ENCODE data around the gene CHRND. TPM values are rescaled to one million over a fixed set of nuclear protein-coding genes. Genes with fewer than 3 reads are reported as not detected.
A peak's percentile ranks its signal among the peaks of the same experiment; 100 is the strongest.

The CHRND gene
- total and polyA plus RNA-seq, 8 donors, result 0.07 to 0.22 (median 0.12) TPM; not detected in 5

- 77 to 83% methylated on average over 4 of the region's 4 CpGs for WGBS, 2 donors
- ATAC-seq, result no peak
- TF ChIP-seq CTCF (IDR thresholded peaks at IDR 0.05), result no peak
- H3K27ac ChIP-seq, result no peak overlapping the region
- intact Hi-C loops (cut with DNase I), result no loop called here
- DNase-seq, result no peak
- no peaks in the 10 kb centered on the region for H3K9me3 ChIP-seq
- FAIRE-seq, result no peak
- H3K36me3 ChIP-seq, result no peaks in the 10 kb centered on the region
- peaks cover 0 to 6% (median 2%) of the 10 kb centered on the region in 3 donors for H3K4me1 ChIP-seq
- no peak overlapping the region for H3K4me3 ChIP-seq
- H3K27me3 ChIP-seq, result no peaks in the 10 kb centered on the region
These were observed 19.3 kb upstream of the CHRND start for GRCh38 chr2:232506709-232507108.

- intact Hi-C loops (cut with DNase I), result no loop called here
- Histone ChIP-seq H3K4me1 (peaks cover 0 to under 1% (median 0%) of the 10 kb centered on the region in 3 donors), H3K9me3 (no peaks in the 10 kb centered on the region), H3K4me3 (no peak overlapping the region), H3K27me3 (no peaks in the 10 kb centered on the region), H3K27ac (no peak overlapping the region), H3K36me3 (no peaks in the 10 kb centered on the region)
- WGBS, 2 donors, result 74 to 78% methylated on average over 7 of the region's 7 CpGs
- ATAC-seq (no peak), DNase-seq (peak in 1 of 6 donors; percentile 52), FAIRE-seq (no peak)
- no peak for TF ChIP-seq CTCF (IDR thresholded peaks at IDR 0.05)
These were observed 17.7 kb upstream of the CHRND start for GRCh38 chr2:232508251-232508650.

DNA sequence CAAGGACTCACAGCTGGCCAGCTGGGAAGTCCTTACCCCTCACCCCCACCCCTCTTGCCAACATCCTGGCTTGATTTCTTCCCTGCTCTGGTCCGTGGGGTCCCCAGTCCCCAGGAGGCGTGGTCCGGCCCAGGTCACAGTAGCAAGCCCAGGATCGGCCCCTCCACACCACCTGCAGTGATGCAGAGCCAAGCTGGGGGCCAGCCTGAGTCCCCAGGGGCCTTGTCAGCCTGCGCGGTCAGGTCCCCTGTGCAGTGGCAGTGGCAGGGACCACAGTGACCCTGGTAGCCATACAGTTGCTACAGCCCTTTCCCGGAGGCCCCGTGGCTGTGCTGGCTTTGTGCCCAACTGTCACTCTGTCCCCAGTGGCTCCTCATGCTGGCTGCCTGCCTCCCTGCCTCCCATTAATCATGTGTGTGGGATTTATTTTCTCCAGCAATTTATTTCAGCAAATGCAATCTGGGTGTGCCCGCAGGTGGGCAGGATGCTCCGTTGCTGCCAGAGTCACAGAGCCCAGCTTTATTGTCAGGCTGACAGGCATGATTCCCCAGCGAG, 14.5 kb upstream of the CHRND start:
- WGBS, 2 donors, result 34 to 35% methylated on average over 11 of the region's 11 CpGs
- no peaks in the 10 kb centered on the region for H3K4me1 ChIP-seq
- H3K27ac ChIP-seq, result no peak overlapping the region
- intact Hi-C loops (cut with DNase I), result loop anchor here in 1 of 3 donors (10.0 kb wide), 1 partner anchor 607 kb away; no protein-coding TSS in a partner anchor
- H3K36me3 ChIP-seq, result no peaks in the 10 kb centered on the region
- ATAC-seq, result peak in 3 of 4 donors; percentile 60 to 86 (median 68)
- no peak for FAIRE-seq
- no peak overlapping the region for H3K4me3 ChIP-seq
- H3K27me3 ChIP-seq, result no peaks in the 10 kb centered on the region
- TF ChIP-seq CTCF (IDR thresholded peaks at IDR 0.05), result no peak
- H3K9me3 ChIP-seq, result no peaks in the 10 kb centered on the region
- peak in 3 of 6 donors; percentile 43 to 55 (median 45) for DNase-seq

DNA sequence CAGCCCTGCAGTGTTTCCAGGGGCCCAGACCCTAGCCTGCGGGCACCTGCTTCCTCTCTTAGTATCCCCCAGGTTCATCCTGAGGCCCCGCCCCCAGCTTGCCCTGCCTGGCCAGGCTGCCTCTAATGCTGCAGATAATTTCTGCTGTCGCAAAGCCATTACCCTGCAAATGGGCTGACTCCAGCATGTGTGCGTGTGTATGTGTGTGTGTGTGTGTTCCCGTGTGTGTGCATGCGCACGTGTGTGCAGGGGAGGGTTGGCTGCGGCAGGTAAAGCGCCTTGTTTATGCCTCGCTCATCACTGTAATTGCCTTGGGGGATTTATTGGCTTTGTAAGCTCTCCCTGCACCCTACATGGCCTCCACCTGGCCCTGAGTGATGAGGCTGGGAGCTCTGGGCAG, 13.4 kb upstream of the CHRND start:
- Histone ChIP-seq H3K9me3 (no peaks in the 10 kb centered on the region), H3K4me1 (no peaks in the 10 kb centered on the region), H3K36me3 (no peaks in the 10 kb centered on the region), H3K27me3 (no peaks in the 10 kb centered on the region), H3K27ac (no peak overlapping the region), H3K4me3 (no peak overlapping the region)
- intact Hi-C loops (cut with DNase I), result loop anchor here in 1 of 3 donors (10.0 kb wide), 1 partner anchor 608 kb away; no protein-coding TSS in a partner anchor
- no peak for DNase-seq
- 81 to 85% methylated on average over 10 of the region's 10 CpGs for WGBS, 2 donors
- TF ChIP-seq CTCF (IDR thresholded peaks at IDR 0.05), result no peak
- FAIRE-seq, result no peak
- no peak for ATAC-seq

DNA sequence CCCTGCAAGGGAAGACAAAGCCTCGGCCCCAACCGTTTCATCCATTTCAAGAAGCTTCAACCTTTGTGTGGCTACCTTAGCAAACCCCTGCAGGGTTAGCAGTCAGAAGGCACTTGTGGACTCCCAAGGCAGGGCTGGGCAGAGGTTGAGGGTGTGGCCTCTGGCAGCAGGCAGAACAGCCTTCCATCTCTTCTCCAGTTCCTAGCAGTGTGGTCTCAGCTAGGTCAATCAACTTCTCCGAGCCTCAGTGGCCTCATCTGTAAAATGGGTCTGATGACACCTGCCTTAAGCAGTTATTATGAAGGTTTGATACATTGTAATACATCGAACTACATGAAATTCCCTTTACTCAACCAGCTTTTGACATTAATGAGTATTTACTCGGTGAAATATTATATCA, 12.6 kb upstream of the CHRND start:
- no peak for ATAC-seq
- no peaks in the 10 kb centered on the region for H3K4me1 ChIP-seq
- intact Hi-C loops (cut with DNase I), result loop anchor here in 1 of 3 donors (10.0 kb wide), 1 partner anchor 609 kb away; no protein-coding TSS in a partner anchor
- TF ChIP-seq CTCF (IDR thresholded peaks at IDR 0.05), result no peak
- FAIRE-seq, result no peak
- no peak overlapping the region for H3K27ac ChIP-seq
- no peaks in the 10 kb centered on the region for H3K36me3 ChIP-seq
- H3K27me3 ChIP-seq, result no peaks in the 10 kb centered on the region
- no peak for DNase-seq
- no peak overlapping the region for H3K4me3 ChIP-seq
- no peaks in the 10 kb centered on the region for H3K9me3 ChIP-seq
- 54 to 64% methylated on average over 5 of the region's 5 CpGs for WGBS, 2 donors

All from pancreas (tissue), 10 donors.